Measurements from ENCODE around the gene IFI27L1. TPM values are rescaled to one million over a fixed set of nuclear protein-coding genes. Genes with fewer than 3 reads are reported as not detected.
"Not testable (repeated sequence)": the region's sequence is repeated elsewhere in the genome, so short reads cannot be mapped to it uniquely, and the experiment has no call there.

Gene IFI27L1
- total RNA-seq, 2 experiments from 2014 or later, result 33.9 to 35.8 TPM

GRCh38 chr14:94066089-94066676 is 14.9 kb upstream of the IFI27L1 start:
- CTCF ChIA-PET, result interaction anchor here (1.1 to 3.0 kb wide), 3 partner anchors 30 to 71 kb away, joined by 3 to 16 read pairs (median 8); no protein-coding TSS in a partner anchor
- H3K4me3 Mint-ChIP-seq, result no peak overlapping the region

DNA sequence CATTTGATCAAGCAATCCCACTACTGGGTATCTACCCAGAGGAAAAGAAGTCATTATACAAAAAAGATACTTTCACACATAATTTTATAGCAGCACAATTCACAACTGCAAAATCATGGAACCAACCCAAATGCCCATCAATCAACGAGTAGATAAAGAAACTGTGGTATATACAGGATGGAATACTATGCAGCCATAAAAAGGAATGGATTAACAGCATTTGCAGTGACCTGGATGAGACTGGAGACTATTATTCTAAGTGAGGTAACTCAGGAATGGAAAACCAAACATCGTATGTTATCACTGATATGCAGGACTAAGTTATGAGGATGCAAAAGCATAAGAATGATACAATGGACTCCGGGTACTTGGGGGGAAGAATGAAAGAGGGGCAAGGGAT is 9.0 kb upstream of the IFI27L1 start:
- H3K27ac Mint-ChIP-seq; DNase-seq; H3K27me3 Mint-ChIP-seq (ENCODE audit: low read depth); intact Hi-C loops (cut with micrococcal nuclease); H3K4me3 Mint-ChIP-seq: not testable (repeated sequence)
- Mint-ChIP-seq H3K36me3 (ENCODE audit: low read depth) (peaks cover 72% of the 10 kb centered on the region), H3K4me1 (ENCODE audit: low read depth) (peaks cover 74% of the 10 kb centered on the region), H3K9me3 (peaks cover 51% of the 10 kb centered on the region)
- CTCF ChIA-PET, result interaction anchor here (0.7 kb wide), 1 partner anchor 58 kb away, joined by 3 read pairs; no protein-coding TSS in a partner anchor

More at GRCh38 chr14:94066089-94066676, 14.9 kb upstream of the IFI27L1 start:
- peak overlapping the region; percentile 80 for H3K27ac Mint-ChIP-seq
- H3K4me1 Mint-ChIP-seq (ENCODE audit: low read depth), result peaks cover 79% of the 10 kb centered on the region
- no peaks in the 10 kb centered on the region for H3K27me3 Mint-ChIP-seq (ENCODE audit: low read depth)
- no peak for DNase-seq
- intact Hi-C loops (cut with micrococcal nuclease), result loop anchor here (2.0 kb wide), 1 partner anchor 15 kb away; the partner anchor contains the start of genes DDX24 and IFI27L1
- H3K36me3 Mint-ChIP-seq (ENCODE audit: low read depth), result peaks cover 54% of the 10 kb centered on the region
- peaks cover 29% of the 10 kb centered on the region for H3K9me3 Mint-ChIP-seq

DNA sequence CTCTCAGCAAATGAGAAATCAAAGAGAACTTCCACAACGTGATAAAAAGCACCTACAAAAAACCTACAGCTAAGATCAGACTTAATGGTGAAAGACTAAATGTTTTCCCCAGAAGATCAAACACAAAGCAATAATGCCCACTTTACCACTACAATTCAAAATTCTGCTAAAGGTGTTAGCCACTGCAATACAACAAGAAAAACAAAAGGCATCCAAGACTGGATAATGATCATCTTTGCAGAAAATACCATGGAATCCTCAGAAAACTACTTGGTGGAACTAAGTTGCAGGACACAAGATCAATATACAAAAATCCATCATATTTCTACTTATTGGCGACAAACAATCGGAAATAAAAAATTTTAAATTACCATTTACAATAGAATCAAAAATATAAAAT is 6.6 kb upstream of the IFI27L1 start:
- Mint-ChIP-seq H3K27me3 (ENCODE audit: low read depth) (no peaks in the 10 kb centered on the region), H3K36me3 (ENCODE audit: low read depth) (peaks cover 76% of the 10 kb centered on the region), H3K4me3 (peak overlapping the region; percentile 39), H3K27ac (no peak overlapping the region), H3K9me3 (peaks cover 36% of the 10 kb centered on the region), H3K4me1 (ENCODE audit: low read depth) (peaks cover 70% of the 10 kb centered on the region)
- intact Hi-C loops (cut with micrococcal nuclease), result no loop called here
- DNase-seq, result no peak
- CTCF ChIA-PET, result interaction anchor here (0.6 kb wide), 1 partner anchor 135 kb away, joined by 3 read pairs; no protein-coding TSS in a partner anchor

DNA sequence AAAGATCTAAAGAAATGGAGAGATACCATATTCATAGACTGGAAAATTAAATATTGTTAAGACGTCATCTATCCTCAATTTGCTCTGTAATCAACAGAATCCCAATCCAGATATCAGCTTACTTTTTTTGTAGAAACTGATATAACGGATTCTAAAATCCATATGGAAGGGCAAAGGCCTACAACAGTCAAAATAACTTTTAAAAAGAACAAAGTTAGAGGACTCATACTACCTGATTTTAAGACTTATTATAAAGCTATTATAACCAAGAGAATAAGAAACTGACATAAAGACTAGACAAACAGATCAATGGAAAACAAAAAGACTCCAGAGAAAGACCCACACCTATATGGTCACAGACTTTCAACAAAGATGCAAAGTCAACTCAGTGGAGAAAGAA is 6.1 kb upstream of the IFI27L1 start:
- DNase-seq, result no peak
- Mint-ChIP-seq H3K27ac (no peak overlapping the region), H3K9me3 (peaks cover 32% of the 10 kb centered on the region), H3K4me1 (ENCODE audit: low read depth) (peaks cover 70% of the 10 kb centered on the region), H3K27me3 (ENCODE audit: low read depth) (no peaks in the 10 kb centered on the region), H3K4me3 (peak overlapping the region; percentile 8), H3K36me3 (ENCODE audit: low read depth) (peaks cover 75% of the 10 kb centered on the region)
- intact Hi-C loops (cut with micrococcal nuclease), result no loop called here
- CTCF ChIA-PET, result no interaction called here

GRCh38 chr14:94077111-94077821 is 3.8 kb upstream of the IFI27L1 start:
- H3K4me3 Mint-ChIP-seq, result peak overlapping the region; percentile 68
- intact Hi-C loops (cut with micrococcal nuclease), result no loop called here
- H3K27ac Mint-ChIP-seq, result peak overlapping the region; percentile 22
- H3K9me3 Mint-ChIP-seq, result peaks cover 17% of the 10 kb centered on the region
- H3K36me3 Mint-ChIP-seq (ENCODE audit: low read depth), result peaks cover 62% of the 10 kb centered on the region
- H3K27me3 Mint-ChIP-seq (ENCODE audit: low read depth), result no peaks in the 10 kb centered on the region
- H3K4me1 Mint-ChIP-seq (ENCODE audit: low read depth), result peaks cover 60% of the 10 kb centered on the region
- CTCF ChIA-PET, result interaction anchor here (0.6 kb wide), 1 partner anchor 27 kb away, joined by 7 read pairs; no protein-coding TSS in a partner anchor
- no peak for DNase-seq

DNA sequence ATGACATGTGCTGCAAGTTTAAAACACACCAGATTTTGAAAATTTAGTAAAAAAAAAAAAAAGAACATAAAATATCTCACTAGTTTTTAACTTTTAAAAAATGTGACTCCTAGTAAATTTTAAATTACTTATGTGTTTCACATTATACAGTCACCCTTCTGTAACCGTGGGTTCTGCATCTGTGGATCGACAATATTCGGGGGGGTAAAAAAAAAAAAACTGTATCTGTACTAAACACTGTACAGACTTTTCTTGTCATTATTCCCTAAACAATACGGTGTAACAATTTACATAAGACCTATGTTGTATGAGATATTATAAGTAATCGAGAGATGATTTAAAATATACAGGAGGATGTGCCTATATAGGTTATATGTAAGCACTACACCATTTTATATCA is 3.3 kb upstream of the IFI27L1 start:
- DNase-seq, result no peak
- Mint-ChIP-seq H3K27ac (peak overlapping the region; percentile 22), H3K9me3 (peaks cover 15% of the 10 kb centered on the region), H3K36me3 (ENCODE audit: low read depth) (peaks cover 59% of the 10 kb centered on the region), H3K4me1 (ENCODE audit: low read depth) (peaks cover 58% of the 10 kb centered on the region), H3K27me3 (ENCODE audit: low read depth) (no peaks in the 10 kb centered on the region), H3K4me3 (peak overlapping the region; percentile 98)
- intact Hi-C loops (cut with micrococcal nuclease), result no loop called here
- CTCF ChIA-PET, result no interaction called here

DNA sequence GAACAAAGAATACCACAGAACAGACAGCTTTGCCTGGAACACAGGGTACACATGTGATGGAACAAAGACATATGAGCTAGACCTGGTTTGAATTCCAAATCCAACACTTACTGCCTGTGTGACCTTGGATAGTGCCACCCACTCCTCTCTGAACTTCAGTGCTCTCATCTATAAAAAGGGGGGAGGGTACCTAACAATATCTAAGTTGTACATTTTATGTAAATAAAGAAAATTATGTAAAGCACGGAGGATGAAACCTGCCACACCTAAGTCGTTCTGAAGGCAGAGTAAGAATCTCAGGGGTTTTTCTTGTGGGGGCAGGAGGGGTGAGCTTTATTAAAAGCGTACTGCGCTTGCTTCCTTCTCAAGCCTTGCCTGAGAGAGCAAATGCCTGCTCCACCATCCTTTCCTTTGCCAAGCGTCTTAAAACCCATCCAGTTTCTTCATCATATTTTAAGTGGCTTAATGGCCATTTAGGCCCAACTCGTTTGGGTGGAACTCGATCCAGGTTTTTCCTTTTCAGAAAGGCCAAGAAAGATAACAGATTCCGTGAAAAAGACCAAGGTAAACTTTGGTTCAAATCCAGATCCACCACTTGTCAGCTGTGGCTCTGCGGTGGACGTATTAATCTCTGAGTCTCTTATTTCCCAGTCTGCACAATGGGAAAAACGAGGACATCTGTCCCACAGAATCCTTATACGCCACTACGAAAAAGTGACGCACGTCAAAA is 1.1 kb upstream of the IFI27L1 start:
- intact Hi-C loops (cut with micrococcal nuclease), result loop anchor here (2.0 to 5.0 kb wide), 4 partner anchors 13 to 1077 kb away; partner anchors contain the start of gene DICER1
- Mint-ChIP-seq H3K27ac (peak overlapping the region; percentile 98), H3K9me3 (peaks cover 7% of the 10 kb centered on the region), H3K4me1 (ENCODE audit: low read depth) (peaks cover 50% of the 10 kb centered on the region), H3K4me3 (peak overlapping the region; percentile 98), H3K36me3 (ENCODE audit: low read depth) (peaks cover 46% of the 10 kb centered on the region), H3K27me3 (ENCODE audit: low read depth) (no peaks in the 10 kb centered on the region)
- DNase-seq, result no peak
- CTCF ChIA-PET, result interaction anchor here (0.7 to 3.5 kb wide), 3 partner anchors 44 to 405 kb away, joined by 4 to 14 read pairs (median 13); no protein-coding TSS in a partner anchor

GRCh38 chr14:94081386-94081820 is 293 bp downstream of the IFI27L1 start:
- H3K4me3 Mint-ChIP-seq, result peak overlapping the region; percentile 98
- peak; percentile 12 for DNase-seq
- H3K27ac Mint-ChIP-seq, result peak overlapping the region; percentile 98
- H3K36me3 Mint-ChIP-seq (ENCODE audit: low read depth), result peaks cover 36% of the 10 kb centered on the region
- intact Hi-C loops (cut with micrococcal nuclease), result loop anchor here (1.0 to 5.0 kb wide), 9 partner anchors 8 to 1076 kb away; partner anchors contain the start of genes DICER1, IFI27L2 and OTUB2
- H3K4me1 Mint-ChIP-seq (ENCODE audit: low read depth), result peaks cover 38% of the 10 kb centered on the region
- H3K27me3 Mint-ChIP-seq (ENCODE audit: low read depth), result no peaks in the 10 kb centered on the region
- no peaks in the 10 kb centered on the region for H3K9me3 Mint-ChIP-seq
- CTCF ChIA-PET, result interaction anchor here (0.6 to 3.5 kb wide), 8 partner anchors 45 to 403 kb away, joined by 3 to 14 read pairs (median 3); no protein-coding TSS in a partner anchor

GRCh38 chr14:94087891-94088290 is 6.8 kb downstream of the IFI27L1 start:
- Mint-ChIP-seq H3K4me1 (ENCODE audit: low read depth) (no peaks in the 10 kb centered on the region), H3K27ac (no peak overlapping the region), H3K4me3 (no peak overlapping the region), H3K36me3 (ENCODE audit: low read depth) (peaks cover 2% of the 10 kb centered on the region), H3K9me3 (no peaks in the 10 kb centered on the region), H3K27me3 (ENCODE audit: low read depth) (no peaks in the 10 kb centered on the region)
- DNase-seq, result no peak
- intact Hi-C loops (cut with micrococcal nuclease), result no loop called here
- CTCF ChIA-PET, result no interaction called here

GRCh38 chr14:94088516-94088915 is 7.4 kb downstream of the IFI27L1 start:
- CTCF ChIA-PET, result interaction anchor here (0.6 kb wide), 1 partner anchor 68 kb away, joined by 3 read pairs; no protein-coding TSS in a partner anchor
- intact Hi-C loops (cut with micrococcal nuclease), result no loop called here
- Mint-ChIP-seq H3K4me3 (no peak overlapping the region), H3K27me3 (ENCODE audit: low read depth) (no peaks in the 10 kb centered on the region), H3K36me3 (ENCODE audit: low read depth) (peaks cover 2% of the 10 kb centered on the region), H3K4me1 (ENCODE audit: low read depth) (no peaks in the 10 kb centered on the region), H3K27ac (no peak overlapping the region), H3K9me3 (no peaks in the 10 kb centered on the region)
- DNase-seq, result no peak

GRCh38 chr14:94089479-94089878 is 8.4 kb downstream of the IFI27L1 start:
- Mint-ChIP-seq H3K27me3 (ENCODE audit: low read depth) (no peaks in the 10 kb centered on the region), H3K27ac (no peak overlapping the region), H3K4me3 (no peak overlapping the region), H3K9me3 (no peaks in the 10 kb centered on the region), H3K36me3 (ENCODE audit: low read depth) (peaks cover 2% of the 10 kb centered on the region), H3K4me1 (ENCODE audit: low read depth) (no peaks in the 10 kb centered on the region)
- intact Hi-C loops (cut with micrococcal nuclease), result no loop called here
- CTCF ChIA-PET, result no interaction called here
- no peak for DNase-seq

DNA sequence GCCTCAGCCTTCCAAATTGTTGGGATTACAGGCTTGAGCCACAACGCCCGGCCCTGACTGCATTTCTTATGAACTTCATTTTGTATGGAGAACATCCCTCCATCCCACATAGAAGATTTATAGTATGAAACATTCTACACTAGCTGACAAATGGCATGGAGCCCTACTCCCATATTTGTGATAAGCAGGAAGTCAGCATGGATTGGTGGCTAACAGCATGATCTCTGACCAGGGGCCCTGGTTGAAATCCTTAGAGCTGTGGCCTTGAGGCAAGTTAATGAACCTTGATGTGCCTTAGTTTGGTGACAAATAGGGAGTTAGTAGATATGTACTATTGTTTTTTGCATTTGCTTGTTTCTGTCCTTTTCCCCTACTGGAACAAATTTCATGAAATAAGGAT is 12.3 kb downstream of the IFI27L1 start:
- CTCF ChIA-PET, result interaction anchor here (0.6 kb wide), 1 partner anchor 29 kb away, joined by 3 read pairs; no protein-coding TSS in a partner anchor
- no peak for DNase-seq
- no peaks in the 10 kb centered on the region for H3K9me3 Mint-ChIP-seq
- no peaks in the 10 kb centered on the region for H3K27me3 Mint-ChIP-seq (ENCODE audit: low read depth)
- intact Hi-C loops (cut with micrococcal nuclease), result no loop called here
- no peak overlapping the region for H3K27ac Mint-ChIP-seq
- H3K36me3 Mint-ChIP-seq (ENCODE audit: low read depth), result no peaks in the 10 kb centered on the region
- no peaks in the 10 kb centered on the region for H3K4me1 Mint-ChIP-seq (ENCODE audit: low read depth)
- no peak overlapping the region for H3K4me3 Mint-ChIP-seq
